ENCODE data around the gene KIFC3. TPM values are rescaled to one million over a fixed set of nuclear protein-coding genes. Genes with fewer than 3 reads are reported as not detected.

Gene KIFC3
- total RNA-seq, 1 donor from 2014 or later, result 15.4 TPM

DNA sequence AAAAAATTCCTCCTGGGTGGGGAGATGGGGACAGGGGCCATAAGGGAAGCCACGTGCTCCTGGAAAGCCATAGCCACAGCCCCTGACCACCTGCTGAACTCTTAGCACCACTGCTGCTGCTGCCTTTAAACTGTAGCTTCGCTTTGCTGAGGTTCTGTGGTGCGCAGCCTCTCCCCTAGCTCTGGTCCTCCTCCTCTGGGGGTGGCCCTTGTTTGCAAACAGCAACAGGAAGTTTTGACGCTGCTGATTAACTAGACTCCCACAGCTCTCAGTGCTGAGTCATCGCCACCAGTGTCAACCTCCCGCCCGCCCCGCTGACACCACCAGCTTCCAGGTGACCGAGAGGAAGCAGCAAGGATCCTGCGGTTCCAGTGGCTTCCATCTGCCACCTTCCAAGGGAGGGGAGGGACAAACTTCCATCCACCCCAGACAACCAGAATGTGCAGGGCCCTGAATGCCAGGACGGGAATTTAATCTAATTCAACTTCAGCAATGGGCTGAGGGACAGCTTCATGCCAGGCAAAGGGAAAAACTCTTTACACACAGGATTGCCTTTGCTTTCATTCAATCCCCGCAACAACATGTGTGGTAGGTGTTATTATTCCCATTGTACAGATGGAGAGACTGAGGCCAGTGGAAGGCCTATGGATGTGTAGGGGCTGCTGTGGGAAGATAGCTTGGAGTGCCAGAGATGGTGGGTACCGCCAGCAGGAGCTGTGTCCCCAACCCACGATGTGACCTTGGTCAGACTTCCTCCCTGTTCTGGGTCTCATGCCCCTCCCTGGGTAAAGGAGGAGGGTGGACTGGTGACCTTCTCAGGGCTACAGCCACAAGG, 8.1 kb upstream of the KIFC3 start:
- Mint-ChIP-seq H3K27me3 (ENCODE audit: unreplicated experiment) (no peaks in the 10 kb centered on the region), H3K9me3 (ENCODE audit: unreplicated experiment) (no peaks in the 10 kb centered on the region), H3K36me3 (ENCODE audit: low read depth, unreplicated experiment) (no peaks in the 10 kb centered on the region), H3K27ac (ENCODE audit: unreplicated experiment) (peak overlapping the region; percentile 54), H3K4me1 (ENCODE audit: unreplicated experiment) (peaks cover 29% of the 10 kb centered on the region), H3K4me3 (ENCODE audit: unreplicated experiment) (no peak overlapping the region)
- TF ChIP-seq, protein P1, sequence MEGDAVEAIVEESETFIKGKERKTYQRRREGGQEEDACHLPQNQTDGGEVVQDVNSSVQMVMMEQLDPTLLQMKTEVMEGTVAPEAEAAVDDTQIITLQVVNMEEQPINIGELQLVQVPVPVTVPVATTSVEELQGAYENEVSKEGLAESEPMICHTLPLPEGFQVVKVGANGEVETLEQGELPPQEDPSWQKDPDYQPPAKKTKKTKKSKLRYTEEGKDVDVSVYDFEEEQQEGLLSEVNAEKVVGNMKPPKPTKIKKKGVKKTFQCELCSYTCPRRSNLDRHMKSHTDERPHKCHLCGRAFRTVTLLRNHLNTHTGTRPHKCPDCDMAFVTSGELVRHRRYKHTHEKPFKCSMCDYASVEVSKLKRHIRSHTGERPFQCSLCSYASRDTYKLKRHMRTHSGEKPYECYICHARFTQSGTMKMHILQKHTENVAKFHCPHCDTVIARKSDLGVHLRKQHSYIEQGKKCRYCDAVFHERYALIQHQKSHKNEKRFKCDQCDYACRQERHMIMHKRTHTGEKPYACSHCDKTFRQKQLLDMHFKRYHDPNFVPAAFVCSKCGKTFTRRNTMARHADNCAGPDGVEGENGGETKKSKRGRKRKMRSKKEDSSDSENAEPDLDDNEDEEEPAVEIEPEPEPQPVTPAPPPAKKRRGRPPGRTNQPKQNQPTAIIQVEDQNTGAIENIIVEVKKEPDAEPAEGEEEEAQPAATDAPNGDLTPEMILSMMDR (IDR thresholded peaks at IDR 0.05; ENCODE audit: unreplicated experiment), result no peak
- peak; percentile 57 for DNase-seq (ENCODE audit: low spot score)

DNA sequence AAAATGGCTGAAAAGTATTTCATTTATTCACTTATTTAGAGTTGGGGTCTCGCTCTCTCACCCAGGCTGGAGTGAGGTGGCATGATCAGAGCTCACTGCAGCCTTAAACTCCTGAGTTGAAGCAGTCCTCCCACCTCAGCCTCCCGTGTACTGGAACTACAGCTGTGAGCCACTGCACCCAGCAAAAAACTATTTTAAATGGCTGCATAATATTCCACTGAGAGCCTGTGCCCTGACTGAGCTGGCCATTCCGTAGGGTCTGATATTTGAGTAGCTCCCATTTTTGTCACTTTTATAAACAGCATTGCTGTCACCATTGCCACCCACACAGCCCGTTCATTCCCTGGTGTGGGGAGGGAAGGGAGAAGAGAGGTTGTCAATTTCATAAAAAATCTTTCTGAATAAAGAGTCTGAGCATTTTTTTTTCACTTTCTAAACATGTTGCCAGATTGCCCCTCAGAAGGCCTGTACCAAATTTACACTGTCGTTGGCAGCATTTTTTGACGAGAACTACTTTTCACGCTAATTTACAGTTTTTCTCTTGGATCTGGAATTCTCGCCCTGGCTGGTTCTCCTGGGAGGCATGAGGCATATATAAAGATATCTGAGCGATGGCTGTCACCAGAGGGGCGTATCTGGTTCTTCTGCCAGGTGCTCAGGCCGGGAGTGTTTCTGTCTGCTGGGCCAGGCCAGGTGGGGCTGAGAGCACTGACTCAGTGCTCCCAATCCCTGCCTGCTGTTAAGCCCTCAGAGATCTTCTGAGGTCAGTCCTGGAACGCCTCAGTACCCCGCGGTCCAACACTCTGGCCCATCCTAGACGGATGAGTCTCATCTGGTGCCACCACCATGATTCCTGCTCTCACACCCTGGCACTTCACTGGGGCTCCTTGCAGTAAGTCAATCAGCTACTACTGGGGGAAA, 7.2 kb upstream of the KIFC3 start:
- peak overlapping the region; percentile 54 for H3K27ac Mint-ChIP-seq (ENCODE audit: unreplicated experiment)
- no peaks in the 10 kb centered on the region for H3K36me3 Mint-ChIP-seq (ENCODE audit: low read depth, unreplicated experiment)
- no peak for DNase-seq (ENCODE audit: low spot score)
- H3K4me1 Mint-ChIP-seq (ENCODE audit: unreplicated experiment), result peaks cover 29% of the 10 kb centered on the region
- no peak overlapping the region for H3K4me3 Mint-ChIP-seq (ENCODE audit: unreplicated experiment)
- TF ChIP-seq, protein P1 (IDR thresholded peaks at IDR 0.05; ENCODE audit: unreplicated experiment), result no peak
- no peaks in the 10 kb centered on the region for H3K9me3 Mint-ChIP-seq (ENCODE audit: unreplicated experiment)
- no peaks in the 10 kb centered on the region for H3K27me3 Mint-ChIP-seq (ENCODE audit: unreplicated experiment)

GRCh38 chr16:57808589-57809228, 6.4 kb upstream of the KIFC3 start:
- peak overlapping the region; percentile 22 for H3K27ac Mint-ChIP-seq (ENCODE audit: unreplicated experiment)
- no peaks in the 10 kb centered on the region for H3K27me3 Mint-ChIP-seq (ENCODE audit: unreplicated experiment)
- DNase-seq (ENCODE audit: low spot score), result no peak
- peak overlapping the region; percentile 49 for H3K4me3 Mint-ChIP-seq (ENCODE audit: unreplicated experiment)
- H3K9me3 Mint-ChIP-seq (ENCODE audit: unreplicated experiment), result no peaks in the 10 kb centered on the region
- H3K36me3 Mint-ChIP-seq (ENCODE audit: low read depth, unreplicated experiment), result no peaks in the 10 kb centered on the region
- peaks cover 25% of the 10 kb centered on the region for H3K4me1 Mint-ChIP-seq (ENCODE audit: unreplicated experiment)
- TF ChIP-seq, protein P1 (IDR thresholded peaks at IDR 0.05; ENCODE audit: unreplicated experiment), result no peak

- H3K27me3 Mint-ChIP-seq (ENCODE audit: unreplicated experiment), result no peaks in the 10 kb centered on the region
- DNase-seq (ENCODE audit: low spot score), result peak; percentile 56
- H3K4me3 Mint-ChIP-seq (ENCODE audit: unreplicated experiment), result peak overlapping the region; percentile 49
- TF ChIP-seq, protein P1 (IDR thresholded peaks at IDR 0.05; ENCODE audit: unreplicated experiment), result no peak
- peaks cover 32% of the 10 kb centered on the region for H3K4me1 Mint-ChIP-seq (ENCODE audit: unreplicated experiment)
- H3K36me3 Mint-ChIP-seq (ENCODE audit: low read depth, unreplicated experiment), result no peaks in the 10 kb centered on the region
- H3K9me3 Mint-ChIP-seq (ENCODE audit: unreplicated experiment), result no peaks in the 10 kb centered on the region
- H3K27ac Mint-ChIP-seq (ENCODE audit: unreplicated experiment), result no peak overlapping the region
Observed at GRCh38 chr16:57807968-57808528, 5.8 kb upstream of the KIFC3 start.

Data from endothelial cell (in vitro differentiated cells).